ENCODE results near the gene PTPRN2. TPM values are rescaled to one million over a fixed set of nuclear protein-coding genes. Genes with fewer than 3 reads are reported as not detected.
A peak's percentile ranks its signal among the peaks of the same experiment; 100 is the strongest.

PTPRN2 gene
- total and polyA plus RNA-seq, 2 of the 8 experiments (the other 6 are each of a cell fraction or from before 2014, with no cell fraction given), result 2.6 to 4.5 TPM

- TF ChIP-seq MAFK (IDR thresholded peaks at IDR 0.05; ENCODE audit: low read depth, low read length) (no peak), RAD21 (IDR thresholded peaks at IDR 0.05 in 1 of 2, conservative IDR thresholded peaks at IDR 0.05 in 1 of 2; ENCODE audit: low read depth in 2 of 2, low read length in 2 of 2) (peak in 1 of 2 experiments; percentile 14; a peak in 1 of 4 replicates), CREB1 (IDR thresholded peaks at IDR 0.05) (no peak)
- no peak overlapping the region for H2BK5ac ChIP-seq (ENCODE audit: low read depth, low read length)
- no peak overlapping the region for H3K56ac ChIP-seq (replicated peaks; ENCODE audit: insufficient read length, low read depth, low read length)
- no peak overlapping the region for H2BK20ac ChIP-seq (ENCODE audit: low read length)
- H2BK15ac ChIP-seq (ENCODE audit: low read length), result no peak overlapping the region
- peaks cover 27% of the 10 kb centered on the region for H3K23me2 ChIP-seq (ENCODE audit: low read depth, low read length)
- CTCF ChIA-PET (ENCODE audit: partially characterized antibody), result interaction anchor here (0.6 kb wide), 1 partner anchor 37 kb away, joined by 3 read pairs; no protein-coding TSS in a partner anchor
- no peaks in the 10 kb centered on the region; a peak in 1 of 8 replicates for H3K36me3 ChIP-seq (ENCODE audit: control insufficient read depth in 2 of 4, insufficient read depth in 4 of 4, low read length in 3 of 4)
- H2AK5ac ChIP-seq (ENCODE audit: low read depth, low read length), result 0 out of 2 replicates have a peak overlapping the region, but pooled peaks have one; percentile 75
- H3K4me1 ChIP-seq (replicated peaks in 1 of 4; ENCODE audit: control insufficient read depth in 3 of 4, insufficient read depth in 4 of 4, low read length in 3 of 4), result no peaks in the 10 kb centered on the region
- H2AFZ ChIP-seq (ENCODE audit: low read length), result no peak overlapping the region
- H3K9me3 ChIP-seq (ENCODE audit: insufficient read depth in 2 of 2, low read depth in 1 of 2, low read length in 1 of 2), result 0 out of 4 replicates have a peak, but pooled peaks cover 0 to 3% of the 10 kb centered on the region in 2 experiments
- no peak overlapping the region for H3K27ac ChIP-seq (ENCODE audit: low read depth, low read length)
- no peak overlapping the region for H4K8ac ChIP-seq (ENCODE audit: extremely low read depth, insufficient read depth, low read length)
- H3K79me2 ChIP-seq (ENCODE audit: control insufficient read depth in 1 of 2, insufficient read depth in 2 of 2, low read length in 2 of 2), result no peaks in the 10 kb centered on the region
- H4K91ac ChIP-seq (replicated peaks; ENCODE audit: insufficient read length, low read length), result peak overlapping the region; percentile 44
- no peak overlapping the region for H3K18ac ChIP-seq (ENCODE audit: extremely low read depth, low read length)
- H4K5ac ChIP-seq (ENCODE audit: insufficient read length, low read depth, low read length), result no peak overlapping the region
- POLR2A ChIA-PET (ENCODE audit: partially characterized antibody), result no interaction called here
- H3K4me3 ChIP-seq (ENCODE audit: extremely low read depth in 1 of 4, insufficient read depth in 2 of 4, low read depth in 3 of 4, low read length in 4 of 4), result no peak overlapping the region
- no peak overlapping the region for H3K9ac ChIP-seq (replicated peaks in 1 of 4; ENCODE audit: extremely low read depth in 1 of 4, low read depth in 3 of 4, low read length in 3 of 4)
- WGBS, 2 experiments (ENCODE audit: extremely low coverage in 1 of 2, insufficient coverage in 1 of 2, insufficient read length in 1 of 2, insufficient replicate concordance in 2 of 2, low coverage in 1 of 2, low lambda C conversion rate in 2 of 2, missing lambda C conversion rate in 1 of 2), result 87% methylated on average over 8 of the region's 21 CpGs; no CpG with 5 or more reads in 1 of the 2 experiments
- no peak overlapping the region for H2BK120ac ChIP-seq (replicated peaks; ENCODE audit: low read depth, low read length)
- no peak overlapping the region for H3K14ac ChIP-seq (ENCODE audit: insufficient read length)
- H3K4me2 ChIP-seq (ENCODE audit: insufficient read depth in 1 of 2, low read depth in 2 of 2, low read length in 2 of 2), result no peak overlapping the region
- H3K4ac ChIP-seq (replicated peaks; ENCODE audit: insufficient read length, low read depth, low read length), result no peak overlapping the region
- H3K79me1 ChIP-seq (ENCODE audit: low read depth, low read length), result no peaks in the 10 kb centered on the region
- H3K27me3 ChIP-seq (replicated peaks in 1 of 4; ENCODE audit: control insufficient read depth in 3 of 4, extremely low read depth in 1 of 4, insufficient read depth in 3 of 4, low read length in 3 of 4), result no peaks in the 10 kb centered on the region; a peak in 1 of 7 replicates
- H2BK12ac ChIP-seq (ENCODE audit: low read depth, low read length), result no peak overlapping the region
- DNase-seq (ENCODE audit: low read depth in 1 of 2, low spot score in 2 of 2) (no peak), FAIRE-seq (no peak)
- H3K23ac ChIP-seq (ENCODE audit: insufficient read length), result no peak overlapping the region
- peaks cover 0 to 20% of the 10 kb centered on the region in 2 experiments for H4K20me1 ChIP-seq (replicated peaks in 1 of 2; ENCODE audit: control insufficient read depth in 1 of 2, insufficient read depth in 2 of 2, low read length in 2 of 2)
These were observed 768.2 kb downstream of the PTPRN2 start for GRCh38 chr7:157819455-157819807.

All from H1 (cell line).